NCI-H2107 (cell line): Measurements from ENCODE around the gene IL36G.

ENCODE experiments used
- DNase-seq: peaks from one replicate; lab custom pipeline; 2025; lab: John Stamatoyannopoulos, UW

IL36G gene

GRCh38 chr2:112972423-112973086, 5.3 kb upstream of the IL36G start:
- no peak for DNase-seq

GRCh38 chr2:112973156-112973555, 4.7 kb upstream of the IL36G start:
- DNase-seq = no peak

DNA sequence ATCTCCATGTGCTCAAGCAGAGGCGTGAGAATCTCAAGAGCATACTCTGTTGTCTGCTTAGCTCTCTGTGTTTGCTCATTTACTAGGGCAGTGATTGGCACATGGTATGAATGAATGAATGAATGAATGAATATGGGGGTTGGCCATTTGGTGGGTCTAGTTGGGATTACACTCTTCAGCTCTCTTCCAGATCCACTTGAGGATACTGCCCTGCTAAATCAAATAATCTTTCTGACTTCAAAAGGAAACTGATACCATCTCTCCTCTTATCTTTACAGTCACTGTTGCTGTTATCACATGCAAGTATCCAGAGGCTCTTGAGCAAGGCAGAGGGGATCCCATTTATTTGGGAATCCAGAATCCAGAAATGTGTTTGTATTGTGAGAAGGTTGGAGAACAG, 1.9 kb downstream of the IL36G start:
- DNase-seq = no peak

DNA sequence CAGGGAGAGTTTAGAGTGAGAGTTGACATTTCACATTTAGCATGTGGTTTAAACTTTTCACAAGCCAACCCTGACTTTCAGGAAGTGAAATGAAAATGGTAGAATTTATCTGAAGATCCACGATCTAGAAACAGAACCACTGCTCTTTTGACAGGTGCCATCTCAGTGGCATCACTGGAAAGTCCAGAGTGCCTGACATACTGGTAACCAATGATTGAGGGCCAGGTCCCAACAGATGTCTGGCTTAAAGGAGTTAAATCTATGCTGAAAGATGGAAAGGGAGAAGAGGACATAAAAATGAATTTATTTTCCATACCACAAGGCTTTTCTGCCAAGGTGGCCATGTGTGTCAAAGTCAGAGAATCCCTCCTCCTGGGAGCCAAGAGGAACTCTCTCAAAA, 2.7 kb downstream of the IL36G start:
- no peak for DNase-seq

GRCh38 chr2:112985090-112985489, 7.3 kb downstream of the IL36G start:
- no peak for DNase-seq

GRCh38 chr2:112989611-112990010, 11.8 kb downstream of the IL36G start:
- no peak for DNase-seq

DNA sequence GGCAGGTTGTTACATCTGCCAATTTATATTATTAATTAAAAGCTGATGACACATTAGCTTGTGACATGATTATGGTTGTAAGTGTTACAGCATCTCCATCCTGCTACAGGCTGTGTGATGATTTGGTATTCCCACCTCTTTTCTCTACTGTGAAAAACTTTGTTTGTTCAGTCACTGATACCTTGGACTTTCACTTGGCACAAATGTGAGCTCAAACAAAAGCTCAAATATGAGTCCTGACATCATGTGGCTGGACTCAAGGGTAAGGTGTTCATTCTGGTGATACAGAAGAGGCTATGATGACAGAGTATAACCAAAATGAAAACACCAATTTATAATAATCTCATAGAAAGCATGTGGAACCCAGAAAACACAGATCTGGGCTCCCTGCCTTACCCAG, 16.0 kb downstream of the IL36G start:
- DNase-seq = no peak

- no peak for DNase-seq
These were observed 16.8 kb downstream of the IL36G start for GRCh38 chr2:112994648-112995047.

DNA sequence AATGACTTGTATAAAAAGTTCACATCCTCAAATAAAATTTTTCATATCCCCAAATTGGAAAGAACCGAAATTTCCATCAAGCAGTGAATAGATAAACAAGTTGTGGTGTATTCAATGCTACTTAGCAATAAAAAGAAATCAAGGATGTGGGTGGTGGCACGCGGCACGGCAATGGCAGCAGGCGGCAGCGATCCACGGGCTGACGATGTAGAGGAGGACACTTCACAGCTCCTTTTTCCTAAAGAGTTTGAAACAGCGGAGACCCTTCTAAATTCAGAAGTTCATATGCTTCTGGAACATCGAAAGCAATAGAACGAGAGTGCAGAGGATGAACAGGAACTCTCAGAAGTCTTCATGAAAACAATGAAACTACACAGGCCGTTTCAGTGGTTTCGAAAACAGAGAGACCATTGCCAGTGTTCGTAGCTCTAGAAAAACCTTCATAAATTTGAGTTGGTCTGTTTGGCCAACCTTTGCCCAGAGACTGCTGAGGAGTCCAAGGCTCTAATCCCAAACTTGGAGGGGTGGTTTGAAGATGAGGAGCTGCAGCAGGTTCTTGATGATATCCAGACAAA, 17.6 kb downstream of the IL36G start:
- no peak for DNase-seq

GRCh38 chr2:112996635-112997034, 18.8 kb downstream of the IL36G start:
- DNase-seq = no peak

- DNase-seq = no peak
These were observed 19.3 kb downstream of the IL36G start for GRCh38 chr2:112997151-112997550.

DNA sequence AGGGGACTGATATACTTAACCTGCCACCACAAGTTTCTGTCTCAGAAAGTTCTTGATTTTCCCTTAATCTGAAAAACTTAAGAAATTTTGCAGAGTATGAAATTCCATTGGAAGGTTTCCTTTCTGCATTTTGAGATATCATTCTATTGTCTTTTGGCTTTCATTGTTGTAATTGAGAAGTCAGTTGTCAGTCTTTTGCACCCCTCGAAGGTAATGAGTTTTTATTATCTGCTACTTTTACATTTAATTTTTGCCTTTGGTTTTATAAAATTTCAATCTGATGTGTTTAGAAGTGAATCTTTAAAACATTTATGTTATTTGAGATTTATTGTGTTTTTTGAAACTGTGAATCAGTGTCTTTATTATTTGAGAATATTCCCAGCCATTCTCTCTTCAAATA, 22.6 kb downstream of the IL36G start:
- no peak for DNase-seq

DNA sequence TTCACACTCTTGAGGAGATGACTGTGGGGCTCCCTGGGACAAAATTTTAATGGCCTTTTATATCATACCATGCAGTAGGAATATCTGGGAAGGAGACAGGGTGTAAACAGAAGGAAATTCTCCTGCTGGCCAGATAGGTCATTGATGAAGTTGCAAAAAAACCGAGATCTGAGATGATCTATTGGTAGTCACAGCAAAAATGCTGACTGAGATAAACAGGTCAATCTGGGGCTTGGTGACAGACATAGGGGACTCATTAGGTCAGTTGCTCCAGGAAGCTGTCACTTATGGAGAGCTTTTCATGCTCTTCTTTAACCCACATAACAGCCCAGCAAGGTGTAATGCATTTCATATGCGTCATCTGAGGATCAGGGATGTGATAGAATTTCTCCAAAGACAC, 24.9 kb downstream of the IL36G start:
- no peak for DNase-seq

- no peak for DNase-seq
These were observed 27.3 kb downstream of the IL36G start, which contains the start of gene IL36A for GRCh38 chr2:113005030-113005509. TSS of gene IL36A (plus strand) at chr2:113005459. CDS start at chr2:113005872, 413 bp downstream.

GRCh38 chr2:113007250-113007649, 29.4 kb downstream of the IL36G start:
- DNase-seq = no peak

DNA sequence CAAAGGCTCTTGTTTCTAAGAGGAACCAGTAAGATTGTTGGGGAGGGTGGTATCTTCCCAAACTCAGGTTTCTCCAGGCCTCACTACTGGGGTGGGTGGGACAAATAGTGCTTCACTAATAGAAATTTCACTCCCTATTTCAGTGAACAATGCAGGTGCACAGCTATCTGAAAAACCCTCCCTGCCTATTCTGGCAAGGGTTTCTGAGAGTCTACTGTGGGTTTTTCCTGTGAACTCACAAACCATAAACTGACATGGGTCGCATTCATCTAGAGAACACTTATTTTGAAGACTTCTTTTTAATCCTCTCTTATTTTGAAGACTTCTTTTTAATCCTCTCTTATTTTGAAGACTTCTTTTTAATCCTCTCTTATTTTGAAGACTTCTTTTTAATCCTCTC, 31.8 kb downstream of the IL36G start:
- no peak for DNase-seq

DNA sequence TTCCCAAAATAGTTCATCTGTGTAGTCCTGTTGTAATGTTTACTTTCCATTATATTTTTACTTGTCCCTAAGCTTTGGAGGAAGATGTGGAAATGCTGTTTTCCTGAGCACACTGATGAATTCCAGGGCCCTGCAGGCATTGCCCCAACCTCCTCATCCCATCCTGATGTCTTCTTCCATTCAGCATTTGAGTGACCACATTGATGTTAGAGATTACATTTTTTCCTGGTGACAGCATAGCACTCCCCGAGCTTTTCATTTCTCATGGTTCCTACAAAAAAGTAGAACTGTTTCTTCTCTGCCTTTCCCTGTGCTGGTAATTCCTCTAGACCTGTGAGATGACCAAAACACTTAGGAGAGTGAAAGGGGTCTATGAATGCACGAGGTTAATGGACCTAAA, 32.3 kb downstream of the IL36G start:
- DNase-seq = no peak

DNA sequence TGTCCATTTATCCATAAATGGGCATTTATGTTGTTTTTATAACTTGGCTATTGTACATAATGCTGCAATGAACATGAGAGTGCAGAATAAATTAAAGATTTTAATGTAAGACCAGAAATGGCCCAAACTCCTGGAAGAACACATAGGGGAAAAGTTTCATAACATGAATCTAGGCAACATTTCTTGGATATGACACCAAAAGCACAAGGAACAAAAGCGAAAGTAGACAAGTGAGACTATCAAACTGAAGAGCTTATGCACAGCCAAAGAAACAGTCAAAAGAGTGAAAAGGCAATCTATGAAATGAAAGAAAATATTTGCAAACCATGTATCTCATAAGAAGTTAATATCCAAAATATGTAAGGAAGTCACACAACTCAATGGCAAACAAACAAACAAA, 33.3 kb downstream of the IL36G start:
- no peak for DNase-seq

- no peak for DNase-seq
These were observed 34.9 kb downstream of the IL36G start for GRCh38 chr2:113012436-113013335.

GRCh38 chr2:113013336-113013661, 35.5 kb downstream of the IL36G start:
- DNase-seq = no peak

DNA sequence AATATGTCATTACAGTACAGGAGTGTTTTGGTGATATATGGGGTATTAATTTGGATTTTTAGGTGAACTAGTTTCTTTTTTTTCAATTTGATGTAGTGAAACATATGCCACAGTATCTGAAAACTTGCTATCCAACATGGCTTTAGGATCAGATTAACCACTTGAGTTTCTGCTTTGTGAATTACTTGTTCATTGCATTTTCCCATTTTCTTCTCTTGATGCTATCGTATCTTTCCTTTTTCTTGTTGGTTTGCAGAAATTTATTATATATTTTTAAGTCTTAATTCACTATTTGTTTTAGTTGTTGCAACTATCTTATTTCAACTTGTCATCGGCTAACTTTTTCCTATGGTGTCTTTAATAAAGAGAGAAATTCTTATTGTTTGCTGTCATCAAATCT, 36.3 kb downstream of the IL36G start:
- DNase-seq = no peak

DNA sequence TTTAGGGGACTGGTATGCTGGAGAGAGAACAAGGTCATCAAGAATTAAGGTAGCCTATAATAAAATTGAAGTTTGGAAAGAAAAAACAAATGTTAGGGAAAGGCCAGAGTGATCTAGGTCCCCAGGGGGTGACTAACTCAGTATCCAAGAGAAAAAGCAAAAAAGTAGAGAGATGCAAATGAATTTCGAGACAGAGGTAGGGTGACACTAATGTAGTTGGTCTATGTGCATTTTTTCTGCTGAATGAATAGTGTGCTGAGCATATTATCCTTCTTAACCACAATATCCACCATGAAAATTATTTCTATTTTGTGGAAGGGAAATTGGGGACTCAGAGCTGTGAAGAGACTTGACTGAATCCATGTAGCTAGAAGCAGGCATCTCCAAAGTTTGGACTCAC, 37.2 kb downstream of the IL36G start:
- DNase-seq = no peak

- DNase-seq = no peak
These were observed 37.8 kb downstream of the IL36G start for GRCh38 chr2:113015655-113016054.
